Esophagus muscularis mucosa (tissue), 4 donors: ENCODE data around the gene ARHGEF12. TPM values are rescaled to one million over a fixed set of nuclear protein-coding genes. Genes with fewer than 3 reads are reported as not detected.

Experiments used
- DNase-seq: peaks from one replicate; pipeline ENCODE4 v3.0.0-alpha.2; 2017; ENCODE audit errors: extremely low spot score
- H3K27ac ChIP-seq, 4 donors: fragments of 200-600 bp; sonication (generic); replicated peaks in 1 of 4; 1 replicate in 3 of 4; 2 replicates in 1 of 4; pipeline ENCODE4 v1.5.1; 2016 to 2019; ENCODE audit warnings: mild to moderate bottlenecking in 1 of 4
- H3K27me3 ChIP-seq, 4 donors: fragments of 200-600 bp; sonication (generic); one replicate each; pipeline versions ENCODE4 v1.5.1 to v1.6.0; 2016 to 2019
- H3K36me3 ChIP-seq, 4 donors: fragments of 200-600 bp; sonication (generic); one replicate each; pipeline ENCODE4 v1.5.1; 2016 to 2019
- H3K4me1 ChIP-seq, 4 donors: fragments of 200-600 bp; sonication (generic); one replicate each; pipeline ENCODE4 v1.5.1; 2016 to 2019
- H3K4me3 ChIP-seq, 4 donors: fragments of 200-600 bp; sonication (generic); 1 replicate in 2 of 4; 2 replicates in 2 of 4; pipeline ENCODE4 v1.5.1; 2016 to 2019; ENCODE audit warnings: mild to moderate bottlenecking in 4 of 4, moderate library complexity in 1 of 4
- H3K9me3 ChIP-seq, 4 donors: fragments of 200-600 bp; sonication (generic); 1 replicate in 3 of 4; 2 replicates in 1 of 4; pipeline ENCODE4 v1.5.1; 2016 to 2019
- CTCF ChIP-seq, 3 experiments: fragments of 200-600 bp in 2 of 3; fragments of 450-650 bp in 1 of 3; sonication (generic) in 2 of 3; IDR thresholded peaks; one replicate each; pipeline ENCODE4 v1.5.1; 2017 to 2019; ENCODE audit warnings: antibody characterized with exemption in 3 of 3, mild to moderate bottlenecking in 2 of 3, moderate library complexity in 1 of 3
- EP300 ChIP-seq: sonication (generic); formaldehyde crosslinking; IDR thresholded peaks from one replicate; pipeline ENCODE4 v1.6.1; 2017; ENCODE audit warnings: antibody characterized with exemption
- POLR2A ChIP-seq: fragments of 450-650 bp; IDR thresholded peaks from one replicate; pipeline ENCODE4 v1.6.1; 2017; ENCODE audit warnings: antibody characterized with exemption, moderate library complexity, mild to moderate bottlenecking, low read depth
- POLR2AphosphoS5 ChIP-seq, 2 donors: sonication (generic); formaldehyde crosslinking; IDR thresholded peaks; one replicate each; pipeline ENCODE4 v1.6.1; 2017; ENCODE audit warnings: antibody characterized with exemption in 2 of 2
- WGBS: methylation state at CpG from one replicate; pipeline ENCODE4 v1.1.5; 2018; 5-methylcytosine and 5-hydroxymethylcytosine counted together
- intact Hi-C: fragments of 100-400 bp; cut with DNase I; formaldehyde crosslinking; loops from one replicate; pipeline ENCODE4 v1.15.1; 2023
- total RNA-seq, 4 donors: library from RNA; depleted of rRNA; stranded (reverse); fragments of >200 nt; gene quantifications; one replicate each; pipeline versions ENCODE4 v1.1.0 to v1.2.1, GENCODE V29; 2016

The ARHGEF12 gene
- total RNA-seq, 4 donors from 2014 or later, result 89.1 to 118 (median 106) TPM

GRCh38 chr11:120346233-120346632 is 10.0 kb downstream of the ARHGEF12 start:
- no peaks in the 10 kb centered on the region for H3K27me3 ChIP-seq
- intact Hi-C loops, result loop anchor here (10.0 kb wide), 1 partner anchor 49 kb away; no protein-coding TSS in a partner anchor
- no peaks in the 10 kb centered on the region for H3K36me3 ChIP-seq
- 26% methylated on average over 1 of the region's 1 CpG for WGBS
- no peaks in the 10 kb centered on the region for H3K9me3 ChIP-seq
- no peak overlapping the region for H3K4me3 ChIP-seq
- DNase-seq, result no peak
- peaks cover 84 to 90% (median 84%) of the 10 kb centered on the region in 4 donors for H3K4me1 ChIP-seq
- no peak for TF ChIP-seq POLR2AphosphoS5 (IDR thresholded peaks at IDR 0.05)
- TF ChIP-seq CTCF (IDR thresholded peaks at IDR 0.05), result no peak
- TF ChIP-seq EP300, result no peak
- TF ChIP-seq POLR2A, result no peak
- H3K27ac ChIP-seq, result peak overlapping the region in 1 of 4 donors; percentile 35

- Histone ChIP-seq H3K36me3 (no peaks in the 10 kb centered on the region), H3K4me3 (no peak overlapping the region), H3K4me1 (peaks cover 53 to 72% (median 64%) of the 10 kb centered on the region in 4 donors), H3K27ac (no peak overlapping the region), H3K27me3 (no peaks in the 10 kb centered on the region), H3K9me3 (no peaks in the 10 kb centered on the region)
- intact Hi-C loops, result no loop called here
- TF ChIP-seq EP300 (no peak), CTCF (IDR thresholded peaks at IDR 0.05) (no peak), POLR2AphosphoS5 (IDR thresholded peaks at IDR 0.05) (no peak), POLR2A (no peak)
- DNase-seq, result no peak
Observed at GRCh38 chr11:120350637-120351036, 14.4 kb downstream of the ARHGEF12 start.

- Histone ChIP-seq H3K36me3 (no peaks in the 10 kb centered on the region), H3K27ac (no peak overlapping the region), H3K27me3 (no peaks in the 10 kb centered on the region), H3K4me1 (peaks cover 37 to 57% (median 53%) of the 10 kb centered on the region in 4 donors), H3K9me3 (no peaks in the 10 kb centered on the region), H3K4me3 (no peak overlapping the region)
- DNase-seq, result no peak
- WGBS, result 87% methylated on average over 6 of the region's 6 CpGs
- TF ChIP-seq POLR2AphosphoS5 (IDR thresholded peaks at IDR 0.05), result no peak
- TF ChIP-seq POLR2A, result no peak
- TF ChIP-seq EP300, result no peak
- TF ChIP-seq CTCF (IDR thresholded peaks at IDR 0.05), result no peak
- intact Hi-C loops, result no loop called here
Observed at GRCh38 chr11:120352405-120352804, 16.2 kb downstream of the ARHGEF12 start.

- Histone ChIP-seq H3K27ac (no peak overlapping the region), H3K27me3 (no peaks in the 10 kb centered on the region), H3K4me1 (peaks cover 22 to 48% (median 43%) of the 10 kb centered on the region in 4 donors), H3K36me3 (no peaks in the 10 kb centered on the region), H3K4me3 (no peak overlapping the region), H3K9me3 (no peaks in the 10 kb centered on the region)
- WGBS, result 78% methylated on average over 1 of the region's 1 CpG
- intact Hi-C loops, result no loop called here
- DNase-seq, result no peak
- TF ChIP-seq EP300 (no peak), CTCF (IDR thresholded peaks at IDR 0.05) (no peak), POLR2AphosphoS5 (IDR thresholded peaks at IDR 0.05) (no peak), POLR2A (no peak)
Observed at GRCh38 chr11:120354068-120354467, 17.9 kb downstream of the ARHGEF12 start.

- Histone ChIP-seq H3K36me3 (no peaks in the 10 kb centered on the region), H3K4me3 (no peak overlapping the region), H3K4me1 (peaks cover 15 to 44% (median 40%) of the 10 kb centered on the region in 4 donors), H3K27me3 (no peaks in the 10 kb centered on the region), H3K27ac (no peak overlapping the region), H3K9me3 (no peaks in the 10 kb centered on the region)
- 69% methylated on average over 6 of the region's 6 CpGs for WGBS
- intact Hi-C loops, result no loop called here
- DNase-seq, result no peak
- TF ChIP-seq POLR2AphosphoS5 (IDR thresholded peaks at IDR 0.05), result no peak
- no peak for TF ChIP-seq POLR2A
- no peak for TF ChIP-seq EP300
- TF ChIP-seq CTCF (IDR thresholded peaks at IDR 0.05), result no peak
Observed at GRCh38 chr11:120354779-120355178, 18.6 kb downstream of the ARHGEF12 start.
